RPMI8226 (cell line): Measurements from ENCODE around the gene DPYSL3.

Experiments
- DNase-seq: peaks from one replicate; pipeline ENCODE4 v3.0.0-alpha.2; 2015

DPYSL3 gene

DNA sequence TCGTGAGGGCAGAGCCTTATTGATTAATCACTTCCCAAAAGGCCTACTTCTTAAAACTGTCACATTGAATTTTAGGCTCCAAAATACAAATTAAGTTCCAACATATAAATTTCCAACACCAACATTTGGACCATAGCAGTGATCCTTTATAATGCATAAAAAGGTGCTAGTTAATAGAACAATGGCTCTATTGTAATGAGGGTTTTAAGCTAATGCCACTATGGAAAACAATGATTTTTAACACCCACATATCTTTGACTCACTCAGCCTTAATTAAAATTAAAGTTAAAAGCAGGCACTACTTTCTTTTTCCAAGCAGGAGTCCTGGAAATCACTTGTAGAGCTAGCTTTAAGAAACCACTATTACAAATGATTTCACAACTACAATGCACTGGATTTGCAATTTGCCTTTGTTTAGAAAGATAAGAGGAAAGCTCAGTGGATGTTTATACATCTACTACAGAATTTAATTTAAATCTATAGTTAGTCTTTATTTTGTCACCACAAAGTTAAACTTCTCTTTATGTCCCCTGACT is 41.8 kb downstream of the DPYSL3 start:
- DNase-seq: no peak

GRCh38 chr5:147466360-147466980 is 43.4 kb downstream of the DPYSL3 start:
- no peak for DNase-seq

GRCh38 chr5:147465747-147466146 is 44.1 kb downstream of the DPYSL3 start:
- no peak for DNase-seq

- DNase-seq: peak; percentile 9
Observed at GRCh38 chr5:147464211-147464610, 45.7 kb downstream of the DPYSL3 start.

DNA sequence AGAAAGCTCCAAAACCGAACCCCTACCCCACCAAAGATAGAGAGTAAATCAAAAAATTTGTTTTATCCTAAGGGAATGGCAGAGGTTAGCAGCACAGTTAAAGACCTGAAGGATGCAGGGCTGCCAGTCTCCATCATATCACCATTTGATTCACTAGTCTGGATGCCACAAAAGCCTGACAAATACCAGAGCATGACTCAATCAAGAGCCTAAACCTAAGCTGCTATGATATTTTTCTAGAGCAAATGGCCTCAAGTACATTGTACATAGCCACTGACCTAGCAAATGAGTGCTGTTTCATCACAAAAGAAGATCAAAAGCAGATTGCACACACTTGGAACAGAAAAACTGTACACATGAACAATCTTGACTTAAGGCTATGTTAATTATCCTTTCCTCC is 48.0 kb downstream of the DPYSL3 start:
- DNase-seq: no peak

DNA sequence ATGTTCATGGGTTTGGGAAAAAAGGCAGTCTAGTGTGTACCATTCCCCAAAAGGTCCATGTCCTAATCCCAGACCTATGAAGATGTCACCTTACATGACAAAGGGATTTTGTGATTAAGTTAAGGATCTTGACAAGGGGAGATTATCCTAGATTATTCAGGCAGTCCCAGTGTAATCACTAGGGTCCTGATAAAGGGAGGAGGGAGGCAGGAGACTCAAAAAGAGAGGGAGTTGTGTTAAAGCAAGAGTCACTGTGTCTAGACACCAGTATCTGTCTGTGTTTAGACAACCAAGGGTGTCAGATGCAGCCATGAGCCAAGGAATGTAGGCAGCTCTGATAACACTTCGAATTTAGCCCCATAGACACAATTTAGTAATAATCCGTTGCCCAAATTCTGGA is 49.5 kb downstream of the DPYSL3 start:
- no peak for DNase-seq

DNA sequence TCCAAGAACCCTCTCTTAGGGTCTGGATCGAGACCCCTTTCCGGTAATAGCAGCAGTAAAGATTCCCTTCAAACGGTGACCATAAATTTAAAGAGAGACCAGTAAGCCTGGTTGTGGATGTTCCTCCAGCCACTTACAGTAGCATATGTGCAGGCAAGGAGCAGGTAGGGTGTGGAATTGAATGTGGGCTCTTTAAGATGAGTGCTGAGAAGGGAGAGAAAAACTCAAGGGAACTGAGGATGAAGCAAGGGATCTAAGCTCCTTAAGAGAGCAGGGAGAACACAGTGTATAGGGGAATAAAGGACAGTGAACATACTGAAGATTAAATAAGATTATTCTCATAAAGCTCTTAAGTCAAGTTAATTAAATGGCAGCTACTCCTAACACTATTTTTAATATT is 51.3 kb downstream of the DPYSL3 start:
- no peak for DNase-seq

DNA sequence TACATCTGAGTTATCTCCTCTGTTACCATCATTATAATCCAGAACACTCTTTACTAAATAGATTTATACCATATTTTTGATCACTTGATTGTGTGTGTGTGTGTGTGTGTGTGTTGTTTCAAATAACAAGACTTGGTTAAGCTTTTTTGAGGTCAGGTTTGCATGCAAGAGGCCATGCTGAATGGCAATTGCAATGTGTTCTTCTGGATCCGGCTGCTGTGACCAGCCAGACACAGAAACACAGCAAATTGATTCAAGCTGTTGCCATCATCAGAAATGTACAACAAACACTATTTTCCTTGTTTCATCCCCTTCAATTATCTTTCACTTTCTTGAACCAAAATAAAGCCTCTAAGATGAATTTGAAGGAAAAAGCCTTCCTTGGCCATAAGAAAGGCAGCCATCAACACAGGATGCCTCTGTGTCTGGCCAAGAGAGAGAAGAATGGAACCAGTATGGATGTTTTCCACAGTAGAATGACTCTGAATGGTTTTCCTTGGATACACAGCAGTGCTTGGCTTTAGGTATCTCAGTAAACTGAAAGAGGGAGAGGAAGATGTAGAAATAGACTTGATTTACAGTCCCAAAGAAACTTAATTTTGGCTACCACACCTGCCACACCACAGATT is 53.9 kb downstream of the DPYSL3 start:
- no peak for DNase-seq

DNA sequence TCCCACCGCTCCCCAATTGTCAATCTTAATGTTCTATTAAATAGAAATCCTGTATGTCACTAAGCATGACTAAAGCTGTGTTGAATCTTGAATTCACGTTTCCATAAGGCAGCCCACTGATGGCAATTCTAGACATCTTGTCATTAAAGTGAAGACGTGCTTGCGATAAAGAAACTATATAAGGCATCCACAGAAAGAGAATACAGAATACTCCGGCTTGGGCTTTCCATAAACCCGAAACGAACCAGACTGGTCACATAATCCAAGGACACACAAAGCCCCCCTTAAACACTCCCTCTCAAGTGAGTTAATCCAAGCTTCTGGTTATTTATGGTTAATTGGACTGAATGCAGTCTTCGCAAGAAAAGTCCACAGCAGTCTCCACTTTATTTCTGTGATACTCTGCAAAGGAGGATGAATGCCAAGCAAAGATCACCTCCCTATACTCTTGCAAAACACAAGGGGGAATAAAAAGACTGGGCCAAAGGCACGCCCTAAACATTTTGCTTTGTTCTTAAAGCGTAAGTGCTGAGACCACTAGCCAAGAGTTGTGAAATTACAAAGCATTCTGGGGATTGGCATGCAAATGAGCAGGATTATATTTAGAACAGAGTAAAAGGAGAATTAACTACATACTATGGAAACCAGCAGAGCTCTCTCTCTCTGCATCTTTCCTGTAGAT is 54.7 kb downstream of the DPYSL3 start:
- DNase-seq: no peak

DNA sequence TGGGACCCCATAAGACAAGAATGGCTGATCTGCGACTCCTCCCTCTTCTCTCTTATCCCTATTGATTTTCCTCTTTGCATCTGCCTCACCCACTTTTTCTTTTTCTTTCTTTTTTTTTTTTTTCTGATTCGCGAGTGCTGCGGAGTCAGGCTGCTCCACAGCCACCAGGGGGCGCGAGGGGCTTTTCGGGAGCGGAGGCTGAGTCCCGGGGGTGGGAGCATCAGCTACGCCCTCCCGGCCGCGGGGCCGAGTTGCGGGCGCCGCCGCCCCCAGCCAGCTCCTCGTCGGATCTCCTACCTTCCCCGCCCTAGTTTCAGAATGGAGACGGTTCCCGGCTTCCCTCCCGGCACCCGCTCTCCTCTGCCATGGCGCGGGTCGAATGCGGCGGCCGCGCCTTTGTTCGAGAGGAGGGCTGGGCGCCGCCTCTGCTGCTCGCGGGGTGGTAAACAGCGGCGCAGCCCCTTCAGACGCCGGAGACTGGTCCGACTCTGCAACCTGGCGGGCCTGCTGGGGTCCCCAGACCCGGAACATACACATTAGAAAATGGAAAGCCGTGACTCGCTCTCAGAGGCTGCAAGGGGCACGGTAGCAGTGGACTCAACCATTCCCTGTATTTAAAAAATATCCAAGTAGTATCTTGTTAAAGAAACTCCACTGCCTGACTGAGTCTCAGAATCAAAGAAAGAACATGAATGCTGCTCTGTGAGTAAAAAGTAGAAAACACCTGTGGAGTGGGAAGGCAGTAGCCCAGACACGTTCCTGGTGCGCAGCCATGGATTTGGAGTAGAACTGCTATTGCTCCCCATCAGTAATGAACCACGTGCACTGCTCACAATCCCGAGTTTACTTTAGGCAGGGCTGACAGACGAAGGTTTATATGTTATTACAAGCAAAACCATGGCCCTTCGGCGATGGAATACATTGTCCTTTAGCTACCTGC is 55.7 kb downstream of the DPYSL3 start:
- DNase-seq: peak; percentile 75

- DNase-seq: no peak
Observed at GRCh38 chr5:147452165-147452811, 57.6 kb downstream of the DPYSL3 start.

DNA sequence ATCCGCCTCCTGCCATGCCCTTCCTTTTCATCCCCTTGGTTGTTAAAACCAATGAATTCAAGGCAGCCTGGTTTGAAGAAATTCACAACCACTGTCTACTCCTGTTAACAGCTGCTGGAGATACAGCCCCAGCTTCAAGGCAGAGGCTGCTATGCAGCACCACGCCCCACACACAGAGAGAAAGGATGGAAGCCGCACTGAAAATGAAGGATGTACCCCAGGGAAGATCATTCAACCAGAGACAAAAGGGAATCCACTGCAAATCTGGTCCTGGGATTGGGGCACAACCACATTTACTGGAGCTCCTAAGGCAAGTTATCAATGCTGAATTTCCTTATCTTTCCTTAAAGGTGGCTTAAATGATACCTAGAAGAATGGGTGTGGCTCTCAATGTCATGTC is 58.7 kb downstream of the DPYSL3 start:
- DNase-seq: no peak

DNA sequence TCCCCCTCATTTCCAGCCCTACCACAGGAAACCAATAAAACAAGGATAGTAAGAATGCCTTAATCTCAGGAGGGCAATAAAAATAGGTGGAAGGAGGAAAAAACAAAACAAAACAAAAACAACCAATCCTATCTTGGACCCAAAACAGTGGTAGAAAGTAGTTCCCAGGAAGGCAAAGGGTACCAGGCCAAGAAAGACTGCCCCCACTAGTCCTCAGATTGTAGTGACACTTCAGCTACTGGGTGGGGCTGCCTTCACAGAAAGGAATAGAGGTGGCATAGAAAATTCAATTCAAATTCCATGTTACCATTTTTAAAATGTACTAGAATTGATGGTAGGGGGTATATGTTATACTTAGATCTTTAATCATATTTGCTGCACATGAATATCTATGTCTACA is 59.3 kb downstream of the DPYSL3 start:
- DNase-seq: no peak

DNA sequence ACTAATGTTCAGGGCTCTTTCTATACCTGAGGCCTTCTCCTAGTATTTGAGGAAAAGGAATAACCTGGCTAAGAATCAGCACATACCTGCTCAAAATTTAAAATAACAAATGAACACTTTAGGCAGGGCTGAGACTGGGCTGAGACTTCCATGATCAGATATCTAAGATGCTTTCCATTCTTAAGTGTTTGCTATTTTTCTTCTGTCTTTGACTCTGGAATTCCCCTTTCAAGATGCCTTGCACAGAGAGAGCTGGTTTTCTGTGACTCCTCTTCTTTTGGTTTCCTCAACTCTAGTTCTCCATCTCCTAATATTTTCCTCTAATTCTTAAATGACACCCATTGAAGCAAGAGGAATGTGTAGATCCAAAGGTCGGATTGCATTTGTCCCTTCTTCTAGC is 61.1 kb downstream of the DPYSL3 start:
- DNase-seq: no peak

- DNase-seq: no peak
Observed at GRCh38 chr5:147446523-147446922, 63.3 kb downstream of the DPYSL3 start.

DNA sequence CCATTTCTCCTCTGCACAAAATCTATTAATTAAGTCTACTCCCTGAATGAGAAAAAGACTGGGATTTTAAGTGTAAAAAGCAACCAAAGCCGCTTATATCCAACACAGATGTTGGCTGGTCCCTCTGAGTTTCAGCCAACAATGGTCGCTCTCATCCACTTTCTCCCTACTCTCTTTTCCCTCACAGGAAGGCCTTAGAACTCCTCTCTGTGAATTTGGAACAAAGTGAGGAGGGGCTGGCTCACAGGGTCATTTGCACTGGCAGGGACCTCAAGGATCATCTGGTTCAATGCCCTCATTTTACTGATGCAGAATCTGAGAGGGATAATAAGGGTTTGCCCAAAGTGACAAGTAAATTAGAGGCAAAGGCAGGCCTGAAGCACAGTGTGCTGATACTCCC is 64.0 kb downstream of the DPYSL3 start:
- DNase-seq: no peak

DNA sequence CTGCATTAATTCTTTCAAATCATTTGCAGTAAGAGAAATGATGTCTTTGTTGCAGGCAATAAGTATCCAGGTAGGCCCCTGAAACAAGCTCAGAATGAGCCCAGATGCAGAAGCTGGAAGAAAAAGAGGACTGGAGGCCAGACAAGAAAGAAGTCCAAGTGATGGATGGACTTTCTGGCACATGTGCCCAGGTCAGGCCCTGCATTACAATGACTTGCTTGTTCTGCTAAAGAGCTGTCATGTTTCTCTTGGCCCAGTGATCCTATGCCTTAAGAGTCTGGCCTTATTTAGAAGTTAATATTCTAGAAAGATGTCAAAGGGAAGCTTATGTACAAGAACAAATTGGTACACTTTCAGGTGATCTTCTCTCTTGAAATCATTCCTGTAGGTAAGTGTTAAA is 64.8 kb downstream of the DPYSL3 start:
- no peak for DNase-seq

GRCh38 chr5:147442224-147442623 is 67.6 kb downstream of the DPYSL3 start:
- DNase-seq: no peak

DNA sequence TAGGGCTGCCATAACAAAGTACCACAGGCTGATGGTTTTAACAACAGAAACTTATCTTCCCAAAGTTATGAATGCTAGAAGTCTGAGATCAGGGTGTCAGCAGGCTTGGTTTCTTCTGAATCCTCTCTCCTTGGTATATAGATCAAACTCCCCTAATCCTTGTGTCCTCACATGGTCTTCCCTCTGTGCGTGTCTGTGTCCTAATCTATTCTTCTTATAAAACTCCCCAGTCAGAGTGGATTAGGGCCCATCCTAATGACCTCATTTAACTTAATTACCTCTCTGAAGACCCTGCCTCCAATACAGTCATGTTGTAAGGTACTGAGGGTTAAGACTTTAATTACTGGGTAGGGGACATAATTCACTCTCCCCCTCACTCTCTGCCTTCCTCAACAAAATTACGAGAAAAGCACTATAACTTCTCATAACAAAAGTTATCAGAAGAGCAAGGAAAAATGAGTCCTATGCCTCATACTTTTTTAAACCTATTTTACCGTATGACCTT is 68.6 kb downstream of the DPYSL3 start:
- no peak for DNase-seq

DNA sequence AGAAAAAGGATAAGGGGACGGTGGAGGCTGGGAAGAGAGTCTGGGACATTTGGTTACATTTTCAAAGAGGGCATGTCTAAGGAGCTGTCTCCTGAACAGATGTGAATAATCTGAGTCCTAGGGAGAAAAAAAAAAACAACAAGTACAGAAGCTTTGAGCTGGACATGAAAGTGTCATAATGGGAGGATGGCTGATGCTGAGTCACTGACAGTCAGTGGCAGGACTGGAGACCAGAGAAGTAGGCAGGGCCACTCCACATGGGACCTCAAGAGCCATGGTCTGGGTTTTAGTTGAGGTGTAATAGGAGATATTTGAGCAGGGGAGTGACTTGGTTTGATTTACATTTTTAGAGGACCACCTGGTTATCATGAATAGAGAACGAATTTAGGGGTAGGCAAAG is 70.6 kb downstream of the DPYSL3 start:
- DNase-seq: no peak

DNA sequence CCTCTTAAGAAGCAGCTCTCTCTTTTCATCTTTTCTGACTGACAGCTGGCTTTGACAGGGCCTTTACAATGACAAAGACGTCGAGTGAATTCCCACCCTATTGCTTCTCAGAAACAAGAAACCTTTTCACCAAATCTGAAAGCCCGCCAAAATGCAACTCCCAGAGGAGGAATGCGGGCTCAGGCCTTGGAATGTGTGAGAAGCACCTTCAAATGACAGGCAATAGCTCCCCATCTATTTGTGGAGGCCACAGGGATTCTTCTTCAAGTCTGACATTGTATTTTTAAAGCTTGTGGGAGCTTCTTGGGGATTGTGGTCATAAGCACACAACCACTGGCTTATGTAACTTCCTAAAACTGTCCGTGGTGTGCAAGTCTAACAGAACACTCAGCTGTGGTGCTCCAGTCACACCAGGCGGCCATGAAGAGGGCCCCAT is 72.7 kb downstream of the DPYSL3 start:
- DNase-seq: no peak

DNA sequence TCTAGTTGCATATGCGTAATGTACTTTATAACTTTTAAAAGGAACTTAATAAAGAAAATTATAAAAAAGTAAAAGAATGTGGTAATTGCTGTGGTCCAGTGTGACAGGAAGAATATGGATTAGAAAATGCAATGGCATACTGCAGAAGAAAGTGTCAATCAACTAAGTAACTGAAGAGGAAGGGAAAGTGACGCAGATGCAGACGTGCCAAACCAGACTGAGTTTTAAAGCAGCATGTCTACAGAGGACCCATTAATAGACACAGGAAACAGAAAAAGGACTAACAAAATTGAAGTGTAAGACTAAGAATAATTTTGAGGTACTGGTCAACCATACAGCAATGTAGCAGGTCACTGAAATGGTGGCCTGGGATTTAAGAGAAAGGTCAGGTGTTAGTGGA is 73.3 kb downstream of the DPYSL3 start:
- no peak for DNase-seq
